PC-9 (cell line): Measurements from ENCODE around the gene TBL1XR1. TPM values are rescaled to one million over a fixed set of nuclear protein-coding genes. Genes with fewer than 3 reads are reported as not detected.

Experiments used
- BruUV-seq: library from RNA; stranded (reverse); fragments of 400-500 nt; replicated peaks from 2 replicates; lab custom pipeline; 2021; lab: Mats Ljungman, UMichigan
- CTCF ChIA-PET: fragments of 300-600 bp; sonication (Branson Sonifier 250); formaldehyde crosslinking; loops from one replicate; lab custom pipeline; 2022; ENCODE audit warnings: antibody characterized with exemption; lab: Charles Lee
- POLR2A ChIA-PET: fragments of 300-600 bp; sonication (Branson Sonifier 250); formaldehyde crosslinking; loops from one replicate; lab custom pipeline; 2022; ENCODE audit warnings: antibody characterized with exemption; ENCODE audit not compliant: unreplicated experiment; lab: Charles Lee
- DNase-seq, 2 experiments: peaks; one replicate each; pipeline versions ENCODE4 v3.0.0 to v3.0.0-alpha.2; 2015 to 2022; ENCODE audit warnings: mixed read lengths in 1 of 2
- H2AFZ ChIP-seq: fragments of 200-600 bp; sonication (generic); 2 replicates; pipeline ENCODE4 v1.8.1; 2017; ENCODE audit warnings: antibody characterized with exemption
- H3F3A ChIP-seq: fragments of 200-600 bp; sonication (generic); 2 replicates; pipeline ENCODE4 v1.8.1; 2017; ENCODE audit warnings: antibody characterized with exemption, mild to moderate bottlenecking, low read depth; ENCODE audit not compliant: insufficient read depth
- H3K27ac ChIP-seq: fragments of 200-600 bp; sonication (generic); 2 replicates; pipeline ENCODE4 v1.6.1; 2016; ENCODE audit warnings: mixed run types
- H3K27me3 ChIP-seq: fragments of 200-600 bp; sonication (generic); 2 replicates; pipeline ENCODE4 v1.6.1; 2016; ENCODE audit warnings: low read depth, mixed run types; ENCODE audit not compliant: insufficient read depth
- H3K36me3 ChIP-seq: fragments of 200-600 bp; sonication (generic); 2 replicates; pipeline ENCODE4 v1.6.1; 2016; ENCODE audit warnings: low read depth, mixed run types
- H3K4me1 ChIP-seq: fragments of 200-600 bp; sonication (generic); replicated peaks from 2 replicates; pipeline ENCODE4 v1.6.1; 2016; ENCODE audit warnings: mixed run types; ENCODE audit not compliant: insufficient read depth
- H3K4me2 ChIP-seq: fragments of 200-600 bp; sonication (generic); 2 replicates; pipeline ENCODE4 v1.6.1; 2017; ENCODE audit warnings: mixed run types
- H3K4me3 ChIP-seq: fragments of 200-600 bp; sonication (generic); 2 replicates; pipeline ENCODE4 v1.6.1; 2016; ENCODE audit warnings: mixed run types
- H3K79me2 ChIP-seq: fragments of 200-600 bp; sonication (generic); 2 replicates; pipeline ENCODE4 v1.6.1; 2017; ENCODE audit warnings: low read depth, mixed run types
- H3K9me2 ChIP-seq: fragments of 200-600 bp; sonication (generic); 2 replicates; pipeline ENCODE4 v1.8.1; 2017; ENCODE audit warnings: mild to moderate bottlenecking; ENCODE audit not compliant: insufficient read depth
- H3K9me3 ChIP-seq: fragments of 200-600 bp; sonication (generic); 2 replicates; pipeline ENCODE4 v1.8.1; 2016; ENCODE audit warnings: low read depth; ENCODE audit not compliant: insufficient read depth
- H4K20me1 ChIP-seq: fragments of 200-600 bp; sonication (generic); 2 replicates; pipeline ENCODE4 v1.8.1; 2017; ENCODE audit not compliant: insufficient read depth
- CTCF ChIP-seq: fragments of 200-600 bp; sonication (generic); conservative IDR thresholded peaks from 2 replicates; pipeline ENCODE4 v1.6.1; 2017; ENCODE audit warnings: mixed run types, antibody characterized with exemption, mild to moderate bottlenecking, moderate library complexity
- EZH2 ChIP-seq: fragments of 200-600 bp; sonication (generic); IDR thresholded peaks from 2 replicates; pipeline ENCODE4 v1.8.0; 2017; ENCODE audit warnings: antibody characterized with exemption, low read depth
- intact Hi-C: fragments of 100-400 bp; cut with micrococcal nuclease; formaldehyde crosslinking; loops from one replicate; pipeline ENCODE4 v1.10.0; 2022; ENCODE audit not compliant: unreplicated experiment
- total RNA-seq: library from RNA; stranded (reverse); gene quantifications from 2 replicates; pipeline ENCODE4 v1.2.3, GENCODE V29; 2021

TBL1XR1 gene
- total RNA-seq, 1 experiment from 2014 or later: 243 TPM

DNA sequence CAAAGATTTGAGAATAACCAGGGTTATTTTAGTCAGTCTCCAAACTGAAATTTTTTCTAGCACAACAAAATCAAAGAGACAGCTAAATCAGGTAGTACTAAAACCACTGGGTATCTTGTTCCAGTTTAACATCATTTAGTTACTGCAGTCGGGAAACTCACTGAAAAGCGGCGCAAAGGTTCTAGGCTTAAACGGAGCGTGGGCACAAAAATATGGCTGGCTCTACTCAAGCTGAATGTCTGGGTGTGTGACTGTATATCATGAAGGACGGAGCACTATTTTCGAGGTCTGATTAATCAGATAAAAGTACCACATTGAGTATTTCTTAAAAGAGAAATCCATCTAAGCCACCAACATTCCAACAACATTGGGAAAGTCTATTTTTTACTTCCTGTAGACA lies 152.1 kb downstream of the TBL1XR1 start:
- peaks cover 18% of the 10 kb centered on the region; the same call in 1 of the 2 replicates for H3K9me3 ChIP-seq
- POLR2A ChIA-PET: no interaction called here
- H3K4me3 ChIP-seq: no peak overlapping the region
- intact Hi-C loops: no loop called here
- H3K79me2 ChIP-seq: peaks cover 34% of the 10 kb centered on the region
- CTCF ChIA-PET: no interaction called here
- no peaks in the 10 kb centered on the region for H4K20me1 ChIP-seq
- H3K9me2 ChIP-seq: no peaks in the 10 kb centered on the region
- no peaks in the 10 kb centered on the region for H3K27me3 ChIP-seq
- peaks cover 10% of the 10 kb centered on the region for H3K4me1 ChIP-seq
- H3K27ac ChIP-seq: no peak overlapping the region
- no peak for DNase-seq
- peaks cover 91% of the 10 kb centered on the region for H3K36me3 ChIP-seq
- H3F3A ChIP-seq: peaks cover 21% of the 10 kb centered on the region
- BruUV-seq: no TSS peak
- H2AFZ ChIP-seq: no peak overlapping the region
- H3K4me2 ChIP-seq: no peak overlapping the region
- no peak for TF ChIP-seq EZH2
- TF ChIP-seq CTCF: no peak

GRCh38 chr3:177041730-177042551 lies 155.3 kb downstream of the TBL1XR1 start:
- CTCF ChIA-PET: no interaction called here
- no peak overlapping the region for H2AFZ ChIP-seq
- peak overlapping the region; percentile 47; the same call in 1 of the 2 replicates for H3K27ac ChIP-seq
- H3K9me3 ChIP-seq: peaks cover 18% of the 10 kb centered on the region; the same call in 1 of the 2 replicates
- intact Hi-C loops: no loop called here
- no peak overlapping the region for H3K4me2 ChIP-seq
- H3K36me3 ChIP-seq: peaks cover 88% of the 10 kb centered on the region
- POLR2A ChIA-PET: no interaction called here
- BruUV-seq: no TSS peak
- DNase-seq: no peak
- no peaks in the 10 kb centered on the region for H3K27me3 ChIP-seq
- no peak overlapping the region for H3K4me3 ChIP-seq
- peaks cover 14% of the 10 kb centered on the region; the same call in 1 of the 2 replicates for H3K79me2 ChIP-seq
- no peaks in the 10 kb centered on the region for H4K20me1 ChIP-seq
- H3F3A ChIP-seq: peaks cover 12% of the 10 kb centered on the region
- H3K9me2 ChIP-seq: no peaks in the 10 kb centered on the region
- TF ChIP-seq EZH2 (no peak), CTCF (no peak)
- peaks cover 17% of the 10 kb centered on the region for H3K4me1 ChIP-seq

DNA sequence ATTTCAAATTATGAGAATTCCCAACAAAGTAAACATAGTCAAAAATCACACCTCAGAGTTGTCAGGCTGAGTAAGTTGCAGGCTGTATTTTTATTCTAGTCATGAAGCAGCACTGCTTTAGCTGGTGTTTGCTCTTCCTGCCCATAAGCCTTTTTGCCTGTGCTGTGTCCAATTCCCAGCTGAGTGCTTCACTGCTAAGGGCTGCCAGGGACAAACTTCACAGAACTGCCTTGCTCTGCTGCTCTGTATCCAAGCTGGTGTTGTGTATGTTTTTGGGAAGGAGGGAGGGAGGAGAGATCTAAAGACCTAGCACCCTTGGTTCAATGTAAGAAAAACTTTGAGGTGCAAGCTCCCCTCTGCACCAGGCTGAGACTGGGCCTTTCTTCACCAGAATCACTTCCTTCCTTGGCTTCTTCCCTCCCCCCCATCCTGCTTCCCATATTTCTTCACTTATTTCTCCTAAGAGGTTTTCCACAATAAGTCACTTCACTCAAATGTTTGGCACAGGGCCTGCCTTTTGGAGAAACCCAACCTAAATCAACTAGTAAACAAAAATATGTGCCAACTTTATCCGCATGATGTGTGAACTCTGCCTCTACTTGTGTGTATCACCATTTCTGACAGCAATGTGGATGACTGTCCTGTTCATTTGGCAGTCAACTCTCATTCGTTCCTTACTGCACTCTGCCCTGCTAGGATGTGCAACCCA lies 156.1 kb downstream of the TBL1XR1 start:
- Histone ChIP-seq H3K36me3 (peaks cover 88% of the 10 kb centered on the region), H3K4me1 (peaks cover 17% of the 10 kb centered on the region), H3K4me3 (no peak overlapping the region), H3K27me3 (no peaks in the 10 kb centered on the region), H3K4me2 (no peak overlapping the region), H3K9me3 (peaks cover 18% of the 10 kb centered on the region; the same call in 1 of the 2 replicates), H3F3A (peaks cover 18% of the 10 kb centered on the region), H3K79me2 (peaks cover 14% of the 10 kb centered on the region; the same call in 1 of the 2 replicates), H3K27ac (peak overlapping the region; percentile 47; the same call in 1 of the 2 replicates), H4K20me1 (no peaks in the 10 kb centered on the region), H2AFZ (no peak overlapping the region), H3K9me2 (no peaks in the 10 kb centered on the region)
- intact Hi-C loops: no loop called here
- no peak for DNase-seq
- no peak for TF ChIP-seq CTCF
- no peak for TF ChIP-seq EZH2
- CTCF ChIA-PET: no interaction called here
- POLR2A ChIA-PET: interaction anchor here (0.6 kb wide), 1 partner anchor 11 kb away, joined by 5 read pairs; no protein-coding TSS in a partner anchor
- BruUV-seq: no TSS peak
